GM19025 (cell line): Measurements from ENCODE around the gene COL6A1.
"Not testable (repeated sequence)": the region's sequence is repeated elsewhere in the genome, so short reads cannot be mapped to it uniquely, and the experiment has no call there.

Source experiments
- ATAC-seq: cut with Tn5 transposase; IDR thresholded peaks from one replicate; pipeline ENCODE4 v1.9.1; 2021; ENCODE audit warnings: mild to moderate bottlenecking, low read depth, moderate library complexity; ENCODE audit not compliant: unreplicated experiment

The COL6A1 gene

GRCh38 chr21:46039891-46040660, 58.5 kb downstream of the COL6A1 start:
- no peak for ATAC-seq

GRCh38 chr21:46040707-46041106, 59.1 kb downstream of the COL6A1 start:
- ATAC-seq: no peak

DNA sequence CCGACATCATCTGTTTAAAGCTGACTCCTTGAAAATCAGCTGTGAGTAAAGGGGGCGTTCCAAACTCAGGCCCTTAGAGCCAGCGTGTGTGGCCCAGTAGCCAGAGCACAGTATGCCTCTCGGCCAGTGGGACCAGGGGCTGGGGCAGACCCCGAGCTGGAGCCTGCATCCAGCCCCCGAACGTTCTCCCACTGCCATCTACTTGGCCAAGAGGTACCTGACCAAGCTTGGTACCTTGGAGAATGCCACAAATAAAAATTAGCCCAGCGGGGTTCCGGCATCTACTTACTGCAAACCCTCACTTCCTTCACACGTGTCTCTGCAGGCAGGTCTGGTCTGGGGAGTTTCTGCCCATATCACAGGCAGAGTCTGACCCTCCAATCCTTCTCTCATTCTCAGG, 59.6 kb downstream of the COL6A1 start:
- ATAC-seq: no peak

DNA sequence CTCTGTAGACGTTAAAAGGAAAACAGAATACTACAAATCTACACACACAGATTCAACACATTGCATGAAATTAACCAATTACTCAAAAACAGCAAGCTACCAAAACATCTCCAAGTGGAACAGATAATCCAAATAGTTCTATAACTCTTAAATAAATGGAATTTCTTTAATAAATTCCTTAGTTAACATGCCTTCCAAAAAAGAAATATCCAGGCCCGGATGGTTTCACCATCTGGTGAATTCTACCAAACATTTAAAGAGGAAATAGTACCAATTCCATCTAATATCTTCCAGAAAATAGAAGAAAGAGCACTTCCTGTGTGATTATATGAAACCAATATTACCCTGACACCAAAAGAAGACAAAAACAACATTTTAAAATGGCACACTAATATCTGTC, 63.6 kb downstream of the COL6A1 start:
- ATAC-seq: no peak

DNA sequence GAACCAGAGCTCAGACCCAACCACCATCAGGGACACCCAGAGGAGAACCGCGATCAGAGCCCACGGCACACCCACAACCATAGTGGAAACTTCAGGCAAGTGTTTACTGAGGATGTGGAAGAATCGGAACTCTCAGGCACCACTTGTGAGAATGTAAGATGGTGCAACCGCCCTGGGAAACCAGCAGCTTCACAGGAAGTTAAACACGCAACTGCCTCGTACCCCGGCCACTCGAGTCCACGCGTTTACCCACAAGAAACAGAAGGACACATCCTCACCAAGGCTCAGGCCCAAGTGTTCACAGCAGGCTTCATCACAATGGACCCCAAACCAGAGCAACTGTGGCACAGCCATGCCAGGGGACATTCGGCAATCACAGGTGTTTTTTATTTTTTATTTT, 64.9 kb downstream of the COL6A1 start:
- no peak for ATAC-seq

GRCh38 chr21:46046906-46047305, 65.3 kb downstream of the COL6A1 start:
- ATAC-seq: not testable (repeated sequence)

DNA sequence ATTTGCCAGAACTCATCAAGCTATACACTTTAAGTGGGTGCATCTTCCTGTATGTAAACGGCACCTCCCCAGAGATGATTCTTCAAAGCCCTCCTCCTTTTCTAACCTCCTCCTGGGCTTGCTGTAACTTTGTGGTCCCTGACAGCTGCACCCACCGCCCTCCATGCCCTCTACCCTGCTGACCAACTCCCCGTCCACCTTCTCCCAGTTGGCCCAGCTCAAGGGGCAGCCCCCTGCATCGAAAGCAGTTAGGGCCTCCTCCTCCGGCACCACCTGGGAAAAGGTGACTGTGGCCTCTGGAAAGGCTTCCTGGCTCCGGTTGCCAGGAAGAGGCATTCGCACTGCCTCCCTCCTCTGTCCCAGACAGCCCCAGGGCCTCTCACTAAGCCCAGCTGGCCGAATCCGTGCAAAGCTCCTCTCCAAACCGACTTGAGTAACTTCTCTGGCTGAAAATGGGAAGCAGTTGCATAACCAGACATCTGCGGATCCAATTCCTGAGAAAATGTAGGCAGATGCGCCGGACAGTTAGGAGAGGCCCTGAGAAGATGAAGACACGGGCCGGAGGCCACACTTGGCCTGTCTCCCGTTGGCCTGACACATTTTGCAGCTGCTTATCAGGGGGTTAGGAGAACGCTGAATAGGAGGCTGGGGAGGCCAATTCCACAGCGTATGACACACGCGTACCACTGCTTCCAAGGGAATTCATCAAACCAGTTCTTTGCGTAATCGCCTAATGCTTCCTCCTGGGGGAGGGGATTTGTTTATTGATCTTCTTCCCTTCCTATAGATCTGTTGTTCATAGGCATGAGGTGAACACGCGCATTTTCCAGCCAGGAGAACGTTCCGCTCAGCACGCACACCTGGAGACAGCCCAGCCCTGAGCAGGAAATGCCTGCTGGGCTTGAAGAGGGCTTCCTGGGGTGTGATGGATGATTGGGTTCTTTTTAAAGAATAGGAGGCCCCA, 67.6 kb downstream of the COL6A1 start:
- no peak for ATAC-seq

DNA sequence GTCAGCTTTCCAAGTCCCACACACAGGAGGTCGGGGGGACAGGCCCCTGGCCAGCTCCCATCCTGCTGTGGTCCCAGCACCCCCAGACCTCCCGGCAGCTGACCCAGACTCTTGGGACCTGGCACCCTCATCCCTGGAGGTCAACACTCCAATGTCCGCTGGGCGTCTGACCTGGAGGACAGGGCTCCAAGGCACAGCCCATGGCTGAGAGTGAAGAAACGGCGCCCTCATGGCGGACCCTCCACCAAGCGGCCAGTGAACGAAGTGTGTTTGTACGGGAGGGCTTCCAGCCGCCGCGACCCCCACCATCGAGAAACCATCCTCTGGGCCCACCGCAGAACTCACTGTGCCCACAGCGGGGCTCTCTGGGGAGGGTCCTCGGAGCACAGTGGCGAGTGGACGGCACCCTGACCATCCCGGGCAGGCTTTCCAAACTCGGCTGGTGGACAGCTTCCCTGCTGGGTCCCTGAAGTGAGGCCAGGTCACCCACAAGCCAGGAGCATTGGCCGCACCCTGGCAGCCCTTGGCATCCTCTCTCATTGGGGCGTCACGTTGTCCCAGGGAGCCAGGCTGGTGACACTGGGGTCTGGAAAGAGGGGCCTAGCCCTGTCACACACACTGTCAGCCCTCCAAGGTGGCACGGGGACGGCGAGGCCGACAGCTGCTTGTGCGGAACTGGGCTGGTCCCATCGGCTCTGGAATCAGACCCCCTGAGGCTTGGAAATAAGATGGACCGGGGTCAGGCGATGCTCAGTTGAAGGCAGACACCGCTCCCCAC, 68.5 kb downstream of the COL6A1 start:
- no peak for ATAC-seq

GRCh38 chr21:46050668-46051378, 69.3 kb downstream of the COL6A1 start:
- no peak for ATAC-seq

DNA sequence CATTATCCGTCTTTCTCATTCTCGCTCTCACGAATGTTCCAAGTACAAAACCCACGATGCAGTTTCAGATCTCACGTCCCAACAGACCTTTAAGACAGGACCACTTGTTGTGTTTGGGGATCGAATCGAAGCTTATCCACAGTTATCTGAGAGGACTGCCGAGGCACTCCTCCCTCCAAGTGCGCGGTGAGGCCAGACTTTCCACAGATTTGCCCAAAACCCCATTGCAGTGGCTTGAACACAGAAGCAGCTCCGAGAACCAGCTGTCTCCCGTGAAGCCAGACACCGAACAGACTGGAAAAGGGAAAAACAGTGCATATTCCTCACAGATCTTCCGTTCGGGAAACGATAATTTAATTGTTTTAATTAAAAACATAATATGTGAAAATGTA, 69.8 kb downstream of the COL6A1 start:
- ATAC-seq: no peak

GRCh38 chr21:46051821-46052675, 70.5 kb downstream of the COL6A1 start:
- no peak for ATAC-seq

GRCh38 chr21:46052703-46053651, 71.4 kb downstream of the COL6A1 start:
- ATAC-seq: no peak

DNA sequence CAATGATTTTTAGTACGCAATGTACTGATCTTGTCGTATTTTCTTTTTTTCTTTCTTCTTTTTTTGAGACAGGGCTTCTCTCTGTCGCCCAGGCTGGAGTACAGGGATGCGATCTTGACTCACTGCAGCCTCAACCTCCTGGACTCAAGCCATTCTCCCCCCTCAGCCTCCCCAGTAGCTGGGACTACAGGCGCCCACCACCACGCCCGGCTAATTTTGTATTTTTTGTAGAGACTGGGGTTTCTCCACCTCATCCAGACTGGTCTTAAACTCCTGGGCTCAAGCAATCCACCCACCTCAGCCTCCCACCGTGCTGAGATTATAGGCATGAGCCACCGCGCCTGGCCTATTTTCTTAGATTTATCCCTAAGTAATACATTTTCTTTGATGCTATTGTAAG, 72.5 kb downstream of the COL6A1 start:
- no peak for ATAC-seq

DNA sequence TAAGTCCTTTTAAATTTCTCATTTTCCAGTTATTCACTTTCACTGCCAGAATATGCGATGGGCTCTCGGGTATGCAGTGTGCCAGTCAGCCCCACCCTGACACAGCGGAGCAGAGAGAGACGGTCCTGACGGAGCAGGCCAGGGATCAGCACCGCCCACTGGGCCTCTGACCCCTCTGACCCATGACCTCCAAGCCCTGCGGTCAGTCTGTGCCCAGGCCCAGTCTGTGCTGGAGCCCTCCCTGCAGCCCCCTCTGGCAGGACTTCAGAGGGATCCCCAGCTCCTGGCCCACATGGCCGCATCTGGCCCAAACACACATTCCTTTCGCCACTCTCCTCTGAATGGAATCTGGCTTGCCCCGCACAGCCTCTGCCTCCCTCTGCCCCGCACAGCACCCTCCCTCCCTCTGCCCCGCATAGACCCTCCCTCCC, 72.9 kb downstream of the COL6A1 start:
- no peak for ATAC-seq
